Neural progenitor cell (in vitro differentiated cells): ENCODE results near the gene LRRIQ4. TPM values are rescaled to one million over a fixed set of nuclear protein-coding genes. Genes with fewer than 3 reads are reported as not detected.

ENCODE experiments used
- DNase-seq: peaks from one replicate; pipeline ENCODE4 v3.0.0-alpha.2; 2016; ENCODE audit warnings: low spot score
- H2AFZ ChIP-seq: fragments of 200-600 bp; sonication (generic); replicated peaks from 2 replicates; pipeline ENCODE4 v1.6.1; 2016; ENCODE audit warnings: antibody characterized with exemption
- H3F3A ChIP-seq: fragments of 200-600 bp; sonication (generic); 2 replicates; pipeline ENCODE4 v1.6.1; 2016; ENCODE audit warnings: antibody characterized with exemption, low read depth
- H3K27ac ChIP-seq: fragments of 200-600 bp; sonication (generic); 2 replicates; pipeline ENCODE4 v1.5.1; 2016; ENCODE audit warnings: mild to moderate bottlenecking
- H3K27me3 ChIP-seq: fragments of 200-600 bp; sonication (generic); 2 replicates; pipeline ENCODE4 v1.6.1; 2016; ENCODE audit warnings: mild to moderate bottlenecking, moderate library complexity
- H3K36me3 ChIP-seq: fragments of 200-600 bp; sonication (generic); 2 replicates; pipeline ENCODE4 v1.5.1; 2016
- H3K4me1 ChIP-seq: fragments of 200-600 bp; sonication (generic); 2 replicates; pipeline ENCODE4 v1.6.1; 2016; ENCODE audit warnings: mixed run types
- H3K4me2 ChIP-seq: fragments of 200-600 bp; sonication (generic); 2 replicates; pipeline ENCODE4 v1.6.1; 2016
- H3K4me3 ChIP-seq: fragments of 200-600 bp; sonication (generic); 2 replicates; pipeline ENCODE4 v1.5.1; 2016
- H3K79me2 ChIP-seq: fragments of 200-600 bp; sonication (generic); 2 replicates; pipeline ENCODE4 v1.6.1; 2016; ENCODE audit warnings: low read depth
- H3K9ac ChIP-seq: fragments of 200-600 bp; sonication (generic); 2 replicates; pipeline ENCODE4 v1.6.1; 2016
- H3K9me3 ChIP-seq: fragments of 200-600 bp; sonication (generic); 2 replicates; pipeline ENCODE4 v1.5.1; 2016; ENCODE audit warnings: low read depth
- H4K20me1 ChIP-seq: fragments of 200-600 bp; sonication (generic); 2 replicates; pipeline ENCODE4 v1.6.1; 2016; ENCODE audit warnings: low read depth
- H3K27ac Mint-ChIP-seq: 3 replicates; pipeline ENCODE4 v1.8.0; 2021; ENCODE audit warnings: mixed read lengths
- H3K27me3 Mint-ChIP-seq: 2 replicates; pipeline ENCODE4 v1.8.0; 2022; ENCODE audit warnings: low read depth, mild to moderate bottlenecking, inconsistent platforms, moderate library complexity, mixed read lengths; ENCODE audit not compliant: insufficient read depth
- H3K36me3 Mint-ChIP-seq: 3 replicates; pipeline ENCODE4 v1.8.0; 2021; ENCODE audit warnings: mixed read lengths
- H3K4me1 Mint-ChIP-seq: 3 replicates; pipeline ENCODE4 v1.8.0; 2021; ENCODE audit warnings: mixed read lengths
- H3K4me3 Mint-ChIP-seq: 3 replicates; pipeline ENCODE4 v1.8.0; 2021; ENCODE audit warnings: mild to moderate bottlenecking, moderate library complexity, mixed read lengths
- H3K9me3 Mint-ChIP-seq: 3 replicates; pipeline ENCODE4 v1.8.0; 2020; ENCODE audit warnings: mixed read lengths
- CTCF ChIP-seq: fragments of 200-600 bp; sonication (generic); IDR thresholded peaks from 2 replicates; pipeline ENCODE4 v1.5.1; 2017; ENCODE audit warnings: antibody characterized with exemption, mild to moderate bottlenecking
- EZH2 ChIP-seq: fragments of 200-600 bp; sonication (generic); IDR thresholded peaks from 2 replicates; pipeline ENCODE4 v1.6.1; 2017; ENCODE audit warnings: antibody characterized with exemption, mild to moderate bottlenecking, moderate library complexity
- EZH2phosphoT487 ChIP-seq: fragments of 200-600 bp; sonication (generic); IDR thresholded peaks from 2 replicates; pipeline ENCODE4 v1.6.1; 2017; ENCODE audit warnings: antibody characterized with exemption
- total RNA-seq: library from RNA; depleted of rRNA; stranded (reverse); fragments of >200 nt; gene quantifications from 2 replicates; pipeline ENCODE4 v1.2.3, GENCODE V29; 2015; ENCODE audit warnings: low replicate concordance

Gene LRRIQ4
- total RNA-seq, 1 donor from 2014 or later, result not detected

DNA sequence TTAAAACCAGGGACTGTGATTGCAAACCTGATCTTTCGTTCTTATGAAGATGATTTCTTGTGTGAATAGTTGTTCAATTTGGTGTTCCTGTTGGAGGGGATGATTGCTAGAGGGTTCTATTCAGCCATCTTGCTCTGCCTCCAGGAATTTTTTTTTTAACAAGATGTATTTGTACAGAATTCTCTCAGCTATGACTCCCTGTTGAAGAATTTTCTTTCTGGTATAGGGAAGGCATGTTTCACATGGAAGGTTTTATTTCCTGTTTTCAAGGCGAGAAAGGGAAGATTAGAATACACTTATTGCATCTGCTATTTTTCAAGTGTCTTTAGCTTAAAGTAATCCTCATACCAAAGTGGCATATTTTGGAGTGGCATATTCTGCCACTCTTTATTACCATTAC is 5.6 kb downstream of the LRRIQ4 start:
- Mint-ChIP-seq H3K4me3 (no peak overlapping the region), H3K9me3 (peaks cover 19% of the 10 kb centered on the region), H3K36me3 (no peaks in the 10 kb centered on the region), H3K27me3 (peaks cover 2% of the 10 kb centered on the region), H3K4me1 (peaks cover 1% of the 10 kb centered on the region), H3K27ac (no peak overlapping the region)
- H3F3A ChIP-seq, result no peaks in the 10 kb centered on the region
- H3K79me2 ChIP-seq, result no peaks in the 10 kb centered on the region
- H3K9me3 ChIP-seq, result no peaks in the 10 kb centered on the region
- TF ChIP-seq EZH2phosphoT487 (no peak), EZH2 (no peak), CTCF (no peak)
- H3K27me3 ChIP-seq, result no peaks in the 10 kb centered on the region
- H3K4me3 ChIP-seq, result no peak overlapping the region
- H2AFZ ChIP-seq, result peak overlapping the region; percentile 80
- H3K36me3 ChIP-seq, result no peaks in the 10 kb centered on the region
- no peak overlapping the region for H3K4me2 ChIP-seq
- no peaks in the 10 kb centered on the region for H4K20me1 ChIP-seq
- DNase-seq, result no peak
- H3K9ac ChIP-seq, result no peak overlapping the region
- no peaks in the 10 kb centered on the region for H3K4me1 ChIP-seq
- no peak overlapping the region for H3K27ac ChIP-seq

GRCh38 chr3:169822091-169822490 is 9.4 kb downstream of the LRRIQ4 start:
- Histone ChIP-seq H3K9ac (no peak overlapping the region), H3K79me2 (no peaks in the 10 kb centered on the region), H3F3A (no peaks in the 10 kb centered on the region), H3K27ac (no peak overlapping the region), H3K4me2 (no peak overlapping the region), H3K36me3 (no peaks in the 10 kb centered on the region), H4K20me1 (no peaks in the 10 kb centered on the region), H3K27me3 (no peaks in the 10 kb centered on the region), H3K4me1 (no peaks in the 10 kb centered on the region), H3K9me3 (no peaks in the 10 kb centered on the region), H3K4me3 (no peak overlapping the region), H2AFZ (no peak overlapping the region)
- H3K4me3 Mint-ChIP-seq, result no peak overlapping the region
- DNase-seq, result no peak
- H3K27me3 Mint-ChIP-seq, result no peaks in the 10 kb centered on the region
- no peak overlapping the region for H3K27ac Mint-ChIP-seq
- no peaks in the 10 kb centered on the region for H3K36me3 Mint-ChIP-seq
- H3K9me3 Mint-ChIP-seq, result no peaks in the 10 kb centered on the region
- no peak for TF ChIP-seq EZH2phosphoT487
- no peak for TF ChIP-seq EZH2
- no peak for TF ChIP-seq CTCF
- no peaks in the 10 kb centered on the region for H3K4me1 Mint-ChIP-seq

- no peak overlapping the region for H3K27ac Mint-ChIP-seq
- no peaks in the 10 kb centered on the region for H4K20me1 ChIP-seq
- H3K9me3 ChIP-seq, result no peaks in the 10 kb centered on the region
- H3K9me3 Mint-ChIP-seq, result no peaks in the 10 kb centered on the region
- DNase-seq, result no peak
- no peak overlapping the region for H3K4me3 ChIP-seq
- H3K4me2 ChIP-seq, result no peak overlapping the region
- no peak overlapping the region for H3K9ac ChIP-seq
- no peaks in the 10 kb centered on the region for H3K79me2 ChIP-seq
- H3K4me1 Mint-ChIP-seq, result no peaks in the 10 kb centered on the region
- H3K27ac ChIP-seq, result no peak overlapping the region
- H3K36me3 Mint-ChIP-seq, result no peaks in the 10 kb centered on the region
- H3K4me3 Mint-ChIP-seq, result no peak overlapping the region
- no peak for TF ChIP-seq EZH2
- TF ChIP-seq CTCF, result no peak
- TF ChIP-seq EZH2phosphoT487, result no peak
- no peaks in the 10 kb centered on the region for H3F3A ChIP-seq
- H3K36me3 ChIP-seq, result no peaks in the 10 kb centered on the region
- H3K4me1 ChIP-seq, result no peaks in the 10 kb centered on the region
- H3K27me3 Mint-ChIP-seq, result no peaks in the 10 kb centered on the region
- no peaks in the 10 kb centered on the region for H3K27me3 ChIP-seq
- no peak overlapping the region for H2AFZ ChIP-seq
Observed at GRCh38 chr3:169822540-169822939, 9.9 kb downstream of the LRRIQ4 start.
